ENCODE data around the gene SFRP4.

DNA sequence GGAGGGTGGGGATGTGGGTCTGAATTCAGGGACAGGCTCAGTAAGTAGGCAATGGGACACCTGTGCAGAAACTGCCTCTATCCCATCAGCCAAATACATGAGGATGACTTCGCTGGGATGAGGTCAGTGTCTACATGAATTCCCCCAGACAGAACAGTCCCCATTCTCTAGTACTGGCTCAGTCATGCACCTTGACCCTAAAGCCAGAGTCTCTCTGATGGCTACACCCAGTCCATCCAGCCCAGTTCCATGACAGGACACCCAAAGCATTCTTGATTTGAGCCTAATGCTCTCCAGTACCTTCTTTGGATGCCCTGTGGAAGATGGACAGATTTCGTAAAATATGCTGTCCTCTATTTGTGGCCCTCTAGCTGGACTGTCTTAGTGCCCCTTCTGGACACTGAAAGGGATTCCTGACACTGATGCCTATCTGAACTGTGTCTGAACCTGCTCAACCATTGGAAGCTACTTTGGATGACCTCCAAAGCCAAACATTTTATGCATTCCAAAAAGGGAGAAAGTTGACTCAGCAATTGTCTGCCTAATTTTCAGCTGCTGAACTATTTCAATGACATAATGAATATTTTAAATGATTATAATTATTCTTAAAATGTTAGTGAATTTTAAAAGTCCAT is 14.6 kb downstream of the SFRP4 start:
- no peak for TF ChIP-seq CTCF (IDR thresholded peaks at IDR 0.05; ENCODE audit: low read depth, low read length, poor library complexity, severe bottlenecking)
- TF ChIP-seq EZH2phosphoT487 (IDR thresholded peaks at IDR 0.05; ENCODE audit: borderline replicate concordance, low read length) = no peak

Data from DOHH2 (cell line).